Hepatocyte (in vitro differentiated cells): ENCODE measurements around the gene PYGL.

Source experiments
- CTCF ChIP-seq: fragments of 200-600 bp; sonication (generic); IDR thresholded peaks from 2 replicates; pipeline ENCODE4 v1.5.1; 2016; ENCODE audit warnings: antibody characterized with exemption, mild to moderate bottlenecking; ENCODE audit not compliant: poor library complexity
- EZH2 ChIP-seq: fragments of 200-600 bp; sonication (generic); IDR thresholded peaks from 2 replicates; pipeline ENCODE4 v1.6.1; 2016; ENCODE audit warnings: antibody characterized with exemption, mild to moderate bottlenecking, borderline replicate concordance
- EZH2phosphoT487 ChIP-seq: fragments of 200-600 bp; sonication (generic); IDR thresholded peaks from one replicate; pipeline ENCODE4 v1.6.1; 2018; ENCODE audit warnings: antibody characterized with exemption, mild to moderate bottlenecking, low read depth, moderate library complexity; ENCODE audit not compliant: unreplicated experiment, severe bottlenecking

DNA sequence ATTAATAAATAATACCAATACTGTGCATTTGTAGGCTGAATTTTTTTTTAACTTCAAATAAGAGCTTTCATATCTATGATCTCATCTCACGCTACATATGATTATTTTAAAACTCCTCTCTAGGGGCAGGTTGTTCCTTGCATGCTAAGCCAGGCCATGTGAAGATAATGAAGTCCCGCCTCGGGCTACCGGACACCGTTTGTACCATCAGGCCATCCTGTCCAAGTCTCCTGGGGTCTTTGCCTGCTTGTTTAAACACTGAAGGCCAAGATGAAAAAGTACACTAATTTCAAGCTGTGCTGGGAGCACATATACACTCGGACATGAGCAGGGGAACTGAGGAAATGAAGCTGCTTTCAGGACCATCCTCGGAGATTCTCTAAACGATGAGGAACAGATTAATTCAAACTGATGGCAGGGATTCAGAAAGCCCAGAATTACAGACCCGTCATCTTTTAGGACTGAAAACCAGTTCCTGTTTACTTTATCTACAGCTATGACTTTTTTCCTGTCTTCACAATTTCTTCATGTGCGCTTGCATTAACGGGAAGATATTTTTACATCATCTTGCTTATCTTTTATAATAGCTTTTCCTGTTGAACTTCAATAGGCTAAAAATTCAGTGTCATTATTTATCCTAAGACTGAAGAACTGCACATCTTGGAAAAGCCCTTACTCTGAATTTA, 78.7 kb downstream of the PYGL start:
- no peak for TF ChIP-seq CTCF
- no peak for TF ChIP-seq EZH2
- TF ChIP-seq EZH2phosphoT487 = no peak
